Thoracic aorta (tissue), 2 donors: ENCODE measurements around the gene NTNG1. TPM values are rescaled to one million over a fixed set of nuclear protein-coding genes. Genes with fewer than 3 reads are reported as not detected.

ENCODE experiments used
- ATAC-seq: fragments of 150-250 bp; one replicate; pipeline ENCODE4 v1.8.0; 2017; ENCODE audit warnings: low read depth; ENCODE audit not compliant: insufficient number of reproducible peaks, low FRiP score
- DNase-seq: peaks from one replicate; pipeline ENCODE4 v3.0.0-alpha.2; 2020; ENCODE audit warnings: low spot score
- H3K27ac ChIP-seq, 2 donors: fragments of 200-600 bp; sonication (generic); 1 replicate in 1 of 2; 2 replicates in 1 of 2; pipeline ENCODE4 v1.5.1; 2016; ENCODE audit warnings: mild to moderate bottlenecking in 2 of 2, moderate library complexity in 2 of 2
- H3K27me3 ChIP-seq: fragments of 200-600 bp; sonication (generic); replicated peaks from 2 replicates; pipeline ENCODE4 v1.6.0; 2016; ENCODE audit warnings: mild to moderate bottlenecking; ENCODE audit not compliant: insufficient read depth
- H3K36me3 ChIP-seq: fragments of 200-600 bp; sonication (generic); one replicate; pipeline ENCODE4 v1.5.1; 2016
- H3K4me1 ChIP-seq, 2 donors: fragments of 200-600 bp; sonication (generic); 1 replicate in 1 of 2; 2 replicates in 1 of 2; pipeline versions ENCODE4 v1.5.1 to v1.6.0; 2016; ENCODE audit warnings: low read depth in 2 of 2, mild to moderate bottlenecking in 1 of 2; ENCODE audit not compliant: control insufficient read depth in 1 of 2
- H3K4me3 ChIP-seq: fragments of 200-600 bp; sonication (generic); 2 replicates; pipeline ENCODE4 v1.5.1; 2016; ENCODE audit warnings: mild to moderate bottlenecking
- H3K9me3 ChIP-seq: fragments of 200-600 bp; sonication (generic); 2 replicates; pipeline ENCODE4 v1.5.1; 2016
- total RNA-seq, 2 donors: library from RNA; depleted of rRNA; stranded (reverse); fragments of >200 nt; gene quantifications; one replicate each; pipeline versions ENCODE4 v1.1.0 to v1.2.3, GENCODE V29; 2016
- TF ChIP-seq, protein P1 (sequence below): fragments of 200-600 bp; sonication (generic); IDR thresholded peaks from one replicate; pipeline ENCODE4 v1.5.1; 2019; ENCODE audit warnings: antibody characterized with exemption

The NTNG1 gene
- total RNA-seq, 2 donors from 2014 or later, result 0.99 to 1.4 TPM

DNA sequence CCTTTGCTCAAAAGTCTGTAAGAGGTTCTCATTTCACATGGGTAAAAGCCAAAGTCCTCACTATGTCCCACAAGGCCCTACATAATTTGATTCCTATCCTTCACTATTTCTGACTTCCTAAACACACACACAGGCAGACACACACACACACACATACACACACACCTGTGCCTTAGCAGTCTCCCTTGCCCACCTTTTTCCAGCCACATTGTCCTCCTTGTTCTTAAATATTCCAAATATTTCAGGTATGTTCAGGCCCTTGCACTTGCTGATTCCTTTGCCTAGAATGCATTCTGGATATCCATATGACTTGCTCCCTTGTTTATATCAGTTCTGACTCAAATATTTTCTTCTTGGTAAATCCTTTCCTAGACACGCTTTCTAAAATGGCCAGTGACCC is 54.6 kb downstream of the NTNG1 start:
- DNase-seq (no peak), ATAC-seq (no peak)
- Histone ChIP-seq H3K36me3 (no peaks in the 10 kb centered on the region), H3K4me1 (no peaks in the 10 kb centered on the region), H3K4me3 (no peak overlapping the region), H3K27me3 (no peaks in the 10 kb centered on the region), H3K27ac (no peak overlapping the region), H3K9me3 (no peaks in the 10 kb centered on the region)
- TF ChIP-seq, protein P1, sequence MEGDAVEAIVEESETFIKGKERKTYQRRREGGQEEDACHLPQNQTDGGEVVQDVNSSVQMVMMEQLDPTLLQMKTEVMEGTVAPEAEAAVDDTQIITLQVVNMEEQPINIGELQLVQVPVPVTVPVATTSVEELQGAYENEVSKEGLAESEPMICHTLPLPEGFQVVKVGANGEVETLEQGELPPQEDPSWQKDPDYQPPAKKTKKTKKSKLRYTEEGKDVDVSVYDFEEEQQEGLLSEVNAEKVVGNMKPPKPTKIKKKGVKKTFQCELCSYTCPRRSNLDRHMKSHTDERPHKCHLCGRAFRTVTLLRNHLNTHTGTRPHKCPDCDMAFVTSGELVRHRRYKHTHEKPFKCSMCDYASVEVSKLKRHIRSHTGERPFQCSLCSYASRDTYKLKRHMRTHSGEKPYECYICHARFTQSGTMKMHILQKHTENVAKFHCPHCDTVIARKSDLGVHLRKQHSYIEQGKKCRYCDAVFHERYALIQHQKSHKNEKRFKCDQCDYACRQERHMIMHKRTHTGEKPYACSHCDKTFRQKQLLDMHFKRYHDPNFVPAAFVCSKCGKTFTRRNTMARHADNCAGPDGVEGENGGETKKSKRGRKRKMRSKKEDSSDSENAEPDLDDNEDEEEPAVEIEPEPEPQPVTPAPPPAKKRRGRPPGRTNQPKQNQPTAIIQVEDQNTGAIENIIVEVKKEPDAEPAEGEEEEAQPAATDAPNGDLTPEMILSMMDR, result no peak

DNA sequence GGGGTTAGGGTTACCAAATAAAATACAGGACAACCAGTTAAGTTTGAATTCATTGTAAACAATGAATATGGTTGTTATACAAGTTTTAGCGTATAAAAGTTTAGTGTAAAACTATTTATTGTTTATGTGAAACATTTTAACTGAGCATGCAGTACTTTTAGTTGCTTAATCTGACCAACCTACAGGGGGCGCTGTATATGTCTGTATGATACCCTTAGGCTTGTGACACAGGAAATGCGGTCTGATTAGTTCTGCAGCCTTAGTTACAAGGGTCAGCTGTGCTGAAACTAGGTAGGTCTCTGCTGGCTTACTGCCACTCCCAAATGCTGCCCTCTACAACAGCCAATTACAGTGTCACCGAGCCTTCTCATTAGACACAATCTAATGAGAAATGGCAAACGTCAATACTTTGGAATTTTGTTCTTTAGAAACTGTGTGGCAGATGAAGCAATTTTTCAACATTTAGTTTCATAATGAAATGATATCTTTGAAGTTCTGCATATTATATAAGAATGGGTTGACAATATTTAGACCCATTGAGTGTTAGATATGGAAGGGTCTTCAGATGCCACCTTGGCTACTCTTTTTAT is 56.2 kb downstream of the NTNG1 start:
- Histone ChIP-seq H3K27me3 (no peaks in the 10 kb centered on the region), H3K36me3 (no peaks in the 10 kb centered on the region), H3K27ac (no peak overlapping the region), H3K4me3 (no peak overlapping the region), H3K9me3 (peaks cover under 1% of the 10 kb centered on the region), H3K4me1 (no peaks in the 10 kb centered on the region)
- no peak for DNase-seq
- ATAC-seq, result no peak
- TF ChIP-seq, protein P1, result no peak

DNA sequence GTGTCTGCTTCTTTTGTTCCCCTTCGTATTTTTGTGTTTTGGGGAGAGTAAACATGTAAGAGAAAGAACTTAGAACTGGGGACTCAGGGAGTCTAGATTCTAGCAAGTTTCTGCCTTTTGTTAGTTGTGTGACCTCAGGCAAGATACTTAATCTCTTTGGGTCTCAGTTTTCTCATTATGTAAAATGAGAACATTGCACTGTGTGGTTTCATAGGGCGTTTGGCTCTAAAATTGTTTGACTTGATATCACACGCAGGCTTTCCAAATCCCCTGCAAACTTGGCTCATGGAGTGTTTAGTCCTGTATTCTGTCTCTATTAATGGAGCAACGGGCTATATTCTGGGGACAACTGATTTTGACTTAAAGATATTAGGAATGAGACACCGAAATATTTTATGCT is 57.7 kb downstream of the NTNG1 start:
- no peaks in the 10 kb centered on the region for H3K27me3 ChIP-seq
- TF ChIP-seq, protein P1, result no peak
- H3K27ac ChIP-seq, result no peak overlapping the region
- H3K36me3 ChIP-seq, result no peaks in the 10 kb centered on the region
- H3K9me3 ChIP-seq, result peaks cover 6% of the 10 kb centered on the region
- no peak overlapping the region for H3K4me3 ChIP-seq
- no peaks in the 10 kb centered on the region for H3K4me1 ChIP-seq
- DNase-seq (no peak), ATAC-seq (no peak)

DNA sequence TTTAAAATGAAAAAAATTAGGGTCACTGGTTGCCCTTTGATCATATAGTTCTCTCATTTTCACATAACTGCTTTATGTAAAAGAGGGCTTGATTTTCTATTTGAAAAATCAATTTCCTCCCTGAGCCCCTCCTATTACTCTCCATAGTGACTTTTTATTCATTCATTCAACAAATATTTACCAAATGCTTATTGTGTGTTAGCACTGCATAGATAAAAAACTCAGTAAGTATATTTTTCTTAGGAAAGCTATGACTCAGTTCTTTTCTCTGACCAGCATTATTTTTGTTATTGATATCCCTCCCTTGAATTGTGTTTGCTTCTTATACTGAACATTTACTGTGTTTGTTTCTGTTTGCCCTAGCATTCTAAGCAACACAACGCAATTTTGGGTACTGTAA is 59.8 kb downstream of the NTNG1 start:
- Histone ChIP-seq H3K27ac (no peak overlapping the region), H3K36me3 (no peaks in the 10 kb centered on the region), H3K4me3 (no peak overlapping the region), H3K9me3 (peaks cover 6% of the 10 kb centered on the region), H3K27me3 (no peaks in the 10 kb centered on the region), H3K4me1 (no peaks in the 10 kb centered on the region)
- ATAC-seq, result no peak
- TF ChIP-seq, protein P1, result no peak
- no peak for DNase-seq

DNA sequence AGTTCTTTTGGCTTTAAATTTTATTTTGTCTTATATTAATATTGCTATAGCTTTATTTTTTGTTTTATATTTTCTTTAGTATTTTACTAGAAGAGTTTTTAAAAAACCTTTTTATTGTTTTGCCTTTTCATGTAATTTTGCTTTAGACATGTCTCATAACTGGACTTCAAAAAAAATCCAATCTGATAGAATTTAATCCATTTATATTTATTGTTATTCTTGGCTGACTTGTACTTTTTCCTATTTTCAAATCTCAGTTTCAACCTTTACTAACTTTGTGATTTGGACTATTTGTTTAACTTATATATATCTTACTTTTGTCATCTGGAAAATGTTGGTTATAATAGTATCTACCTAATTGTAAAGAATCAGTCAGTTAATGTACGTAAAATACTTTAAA is 61.2 kb downstream of the NTNG1 start:
- Histone ChIP-seq H3K27ac (no peak overlapping the region), H3K4me3 (no peak overlapping the region), H3K36me3 (no peaks in the 10 kb centered on the region), H3K9me3 (peaks cover 6% of the 10 kb centered on the region), H3K27me3 (no peaks in the 10 kb centered on the region), H3K4me1 (no peaks in the 10 kb centered on the region)
- no peak for DNase-seq
- TF ChIP-seq, protein P1, result no peak
- no peak for ATAC-seq
